GM18526 (cell line): ENCODE data around the gene ZNF20.

Experiments
- POLR2A ChIP-seq: IDR thresholded peaks from 3 replicates; pipeline ENCODE4 v1.6.1; 2011; ENCODE audit not compliant: insufficient read length; ENCODE audit errors: extremely low read depth

The ZNF20 gene

DNA sequence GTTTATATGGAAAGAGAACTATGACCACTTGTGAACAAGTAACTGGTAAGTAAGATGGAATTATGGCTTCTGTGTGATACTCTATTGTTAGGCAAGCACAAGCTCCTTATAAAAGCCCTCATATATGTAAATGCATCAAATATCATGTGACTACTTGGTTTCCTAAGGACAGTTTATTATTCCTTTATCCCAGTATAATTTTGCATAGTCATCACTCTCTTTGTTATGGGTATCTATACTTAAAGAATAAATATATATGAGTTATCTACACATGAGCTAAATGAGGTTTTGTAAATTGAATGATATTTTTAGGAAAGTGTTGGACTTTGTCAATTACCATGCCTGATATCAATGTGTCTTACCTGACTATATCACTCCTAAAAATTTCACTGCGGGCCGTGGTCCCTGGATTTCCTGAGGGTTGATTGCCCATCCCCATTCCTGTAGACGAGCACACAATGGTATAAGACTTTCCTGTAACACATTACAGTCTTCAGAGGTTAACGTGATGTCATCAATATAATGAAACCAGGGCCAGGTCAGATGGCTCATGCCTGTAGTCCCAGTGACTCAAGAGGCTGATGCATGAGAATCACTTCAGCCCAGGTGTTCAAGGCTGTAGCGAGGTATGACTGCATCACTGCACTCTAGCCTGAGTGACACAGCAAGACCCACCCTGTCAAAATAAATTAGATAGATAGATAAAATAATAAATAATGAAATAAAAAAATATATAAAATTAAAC lies 54.9 kb downstream of the ZNF20 start:
- no peak for TF ChIP-seq POLR2A
